GM12892 (cell line): Measurements from ENCODE around the gene RPL36AL.

Experiments used
- POLR2A ChIP-seq: IDR thresholded peaks from 2 replicates; pipeline ENCODE4 v1.6.1; 2011; ENCODE audit warnings: low read depth, low read length, control low read depth
- TAF1 ChIP-seq: IDR thresholded peaks from 2 replicates; pipeline ENCODE4 v1.6.1; 2011; ENCODE audit warnings: low read depth, mild to moderate bottlenecking, control low read depth, low read length, borderline replicate concordance

GRCh38 chr14:49578141-49578540 is 42.3 kb downstream of the RPL36AL start:
- no peak for TF ChIP-seq POLR2A
- no peak for TF ChIP-seq TAF1
